HepG2 (cell line): Measurements from ENCODE around the gene TEX35. TPM values are rescaled to one million over a fixed set of nuclear protein-coding genes. Genes with fewer than 3 reads are reported as not detected.
"Not testable (repeated sequence)": the region's sequence is repeated elsewhere in the genome, so short reads cannot be mapped to it uniquely, and the experiment has no call there.

Experiments used
- ATAC-seq: fragments of 200-7000 bp; cut with Tn5 transposase; 3 replicates; pipeline ENCODE4 v1.9.1; 2020; ENCODE audit warnings: mild to moderate bottlenecking, moderate library complexity
- BruUV-seq: library from RNA; stranded (reverse); fragments of 400-500 nt; replicated peaks from 2 replicates; lab custom pipeline; 2021; lab: Mats Ljungman, UMichigan
- CTCF ChIA-PET: fragments of 300-600 bp; formaldehyde crosslinking; extraction: SDS; loops from one replicate; lab custom pipeline; 2021; ENCODE audit warnings: low total read pairs, inconsistent platforms, low intra/inter-chr PET ratio; lab: Yijun Ruan, JAX
- POLR2A ChIA-PET: fragments of 350-600 bp; sonication (Branson Sonifier 250); formaldehyde crosslinking; loops from one replicate; lab custom pipeline; 2020; ENCODE audit warnings: antibody characterized with exemption, inconsistent platforms; lab: Yijun Ruan, JAX
- DNase-seq: peaks from one replicate; pipeline ENCODE4 v3.0.0-alpha.2; 2015; ENCODE audit warnings: low spot score
- FAIRE-seq: peaks from 3 replicates; lab custom pipeline; 2011; peaks lifted over from hg19 to GRCh38; lab: Jason Lieb, UNC
- H2AFZ ChIP-seq: one replicate; pipeline ENCODE4 v1.6.1; 2011; ENCODE audit warnings: low read length, inconsistent platforms
- H3K27ac ChIP-seq: fragments of 300-600 bp; 3 replicates; pipeline ENCODE4 v1.8.0; 2011; ENCODE audit warnings: mixed run types, mild to moderate bottlenecking, mixed read lengths, low read length, inconsistent platforms; ENCODE audit not compliant: insufficient read depth; ENCODE audit errors: extremely low read length
- H3K27me3 ChIP-seq, 2 experiments: fragments of 200-600 bp in 1 of 2; 2 replicates in 1 of 2; 3 replicates in 1 of 2; pipeline versions ENCODE4 v1.6.0 to v1.8.0; 2011; ENCODE audit warnings: low read length in 2 of 2, mild to moderate bottlenecking in 2 of 2, moderate library complexity in 2 of 2, inconsistent platforms in 1 of 2; ENCODE audit not compliant: insufficient read depth in 2 of 2, control insufficient read depth in 1 of 2
- H3K36me3 ChIP-seq, 2 experiments: fragments of 200-600 bp in 1 of 2; replicated peaks in 1 of 2; 2 replicates in 1 of 2; 3 replicates in 1 of 2; pipeline versions ENCODE4 v1.5.1 to v1.8.0; 2011; ENCODE audit warnings: low read length in 2 of 2, inconsistent platforms in 1 of 2; ENCODE audit not compliant: insufficient read depth in 2 of 2, control insufficient read depth in 1 of 2
- H3K4me1 ChIP-seq: 2 replicates; pipeline ENCODE4 v1.5.1; 2012; ENCODE audit warnings: low read length, inconsistent platforms; ENCODE audit not compliant: insufficient read depth
- H3K4me2 ChIP-seq: 2 replicates; pipeline ENCODE4 v1.6.0; 2011; ENCODE audit warnings: low read depth, low read length, inconsistent platforms
- H3K4me3 ChIP-seq, 3 experiments: fragments of 200-600 bp in 1 of 3; sonication (generic), shearing (Covaris generic) in 1 of 3; replicated peaks in 1 of 3; 2 replicates each; pipeline ENCODE4 v1.5.1; 2011 to 2016; ENCODE audit warnings: low read length in 3 of 3, inconsistent platforms in 2 of 3, low read depth in 2 of 3, mild to moderate bottlenecking in 2 of 3, control low read depth in 1 of 3, mixed read lengths in 1 of 3; ENCODE audit not compliant: insufficient read depth in 1 of 3
- H3K79me2 ChIP-seq: one replicate; pipeline ENCODE4 v1.6.1; 2011; ENCODE audit warnings: low read length, inconsistent platforms; ENCODE audit not compliant: insufficient read depth
- H3K9ac ChIP-seq: 2 replicates; pipeline ENCODE4 v1.6.0; 2011; ENCODE audit warnings: mild to moderate bottlenecking, low read depth, low read length, inconsistent platforms; ENCODE audit not compliant: insufficient read depth
- H3K9me3 ChIP-seq: 2 replicates; pipeline ENCODE4 v1.5.1; 2012; ENCODE audit warnings: mild to moderate bottlenecking, low read length
- H4K20me1 ChIP-seq: 2 replicates; pipeline ENCODE4 v1.6.0; 2011; ENCODE audit warnings: inconsistent platforms, mild to moderate bottlenecking, low read length, moderate library complexity; ENCODE audit not compliant: insufficient read depth
- BHLHE40 ChIP-seq: IDR thresholded peaks from 2 replicates; pipeline ENCODE4 v1.6.1; 2011; ENCODE audit warnings: low read length, improper control_type of control experiment
- NR0B2 ChIP-seq: sonication (generic); formaldehyde crosslinking; IDR thresholded peaks from 2 replicates; pipeline ENCODE4 v1.4.0; 2020; ENCODE audit warnings: mild to moderate bottlenecking, missing genetic modification reagents
- ZNF800 ChIP-seq: sonication (generic); formaldehyde crosslinking; IDR thresholded peaks from 2 replicates; pipeline ENCODE4 v1.4.0; 2020; ENCODE audit warnings: missing genetic modification reagents
- WGBS: methylation state at CpG from one replicate; pipeline ENCODE4 v1.1.6; 2017; ENCODE audit warnings: low lambda C conversion rate; 5-methylcytosine and 5-hydroxymethylcytosine counted together
- in situ Hi-C: cut with HindIII; loops from 2 replicates; pipeline ENCODE4 v1.10.0; 2017; ENCODE audit warnings: low pct_unique_long_range_greater_than_20kb; ENCODE audit not compliant: extremely low pct_ligation_motif_present
- intact Hi-C: fragments of 100-400 bp; cut with micrococcal nuclease; formaldehyde crosslinking; loops from one replicate; pipeline ENCODE4 v1.10.0; 2022; ENCODE audit not compliant: unreplicated experiment
- polyA plus RNA-seq, 8 experiments: library from polyadenylated mRNA; depleted of rRNA in 3 of 8; stranded (reverse) in 7 of 8; unstranded in 1 of 8; fragments of >200 nt; fragmentation: Illumina TruSeq in 4 of 8; extraction: Trizol in 4 of 8; gene quantifications; 2 replicates each; pipeline versions ENCODE4 v1.2.1 to v1.2.3, GENCODE V29; 2011 to 2016; ENCODE audit warnings: low read depth in 4 of 8, missing spikeins in 1 of 8, mixed read lengths in 1 of 8; ENCODE audit not compliant: insufficient read depth in 1 of 8
- total RNA-seq, 5 experiments: library from RNA; depleted of rRNA; stranded (reverse); fragments of >200 nt; fragmentation: Illumina TruSeq; extraction: Trizol; gene quantifications; 2 replicates each; pipeline ENCODE4 v1.2.3, GENCODE V29; 2016; ENCODE audit warnings: low read depth in 1 of 5
- TF ChIP-seq, protein P1 (sequence below): sonication (generic); formaldehyde crosslinking; IDR thresholded peaks from 2 replicates; pipeline ENCODE4 v1.4.0; 2020; ENCODE audit warnings: missing genetic modification reagents, borderline replicate concordance
- TF ChIP-seq, protein P2 (sequence below): sonication (generic); formaldehyde crosslinking; IDR thresholded peaks from 2 replicates; pipeline ENCODE4 v1.4.0; 2020; ENCODE audit warnings: mild to moderate bottlenecking, low read depth, missing genetic modification reagents

The TEX35 gene
- total and polyA plus RNA-seq, 2 of the 13 experiments (the other 11 are each of a cell fraction or from before 2014, with no cell fraction given): not detected

- TF ChIP-seq ZNF800 (CRISPR knock-in tag): no peak
- no peak for TF ChIP-seq NR0B2
- TF ChIP-seq, protein P1, sequence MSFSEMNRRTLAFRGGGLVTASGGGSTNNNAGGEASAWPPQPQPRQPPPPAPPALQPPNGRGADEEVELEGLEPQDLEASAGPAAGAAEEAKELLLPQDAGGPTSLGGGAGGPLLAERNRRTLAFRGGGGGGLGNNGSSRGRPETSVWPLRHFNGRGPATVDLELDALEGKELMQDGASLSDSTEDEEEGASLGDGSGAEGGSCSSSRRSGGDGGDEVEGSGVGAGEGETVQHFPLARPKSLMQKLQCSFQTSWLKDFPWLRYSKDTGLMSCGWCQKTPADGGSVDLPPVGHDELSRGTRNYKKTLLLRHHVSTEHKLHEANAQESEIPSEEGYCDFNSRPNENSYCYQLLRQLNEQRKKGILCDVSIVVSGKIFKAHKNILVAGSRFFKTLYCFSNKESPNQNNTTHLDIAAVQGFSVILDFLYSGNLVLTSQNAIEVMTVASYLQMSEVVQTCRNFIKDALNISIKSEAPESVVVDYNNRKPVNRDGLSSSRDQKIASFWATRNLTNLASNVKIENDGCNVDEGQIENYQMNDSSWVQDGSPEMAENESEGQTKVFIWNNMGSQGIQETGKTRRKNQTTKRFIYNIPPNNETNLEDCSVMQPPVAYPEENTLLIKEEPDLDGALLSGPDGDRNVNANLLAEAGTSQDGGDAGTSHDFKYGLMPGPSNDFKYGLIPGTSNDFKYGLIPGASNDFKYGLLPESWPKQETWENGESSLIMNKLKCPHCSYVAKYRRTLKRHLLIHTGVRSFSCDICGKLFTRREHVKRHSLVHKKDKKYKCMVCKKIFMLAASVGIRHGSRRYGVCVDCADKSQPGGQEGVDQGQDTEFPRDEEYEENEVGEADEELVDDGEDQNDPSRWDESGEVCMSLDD (CRISPR knock-in tag): no peak
- TF ChIP-seq, protein P2, sequence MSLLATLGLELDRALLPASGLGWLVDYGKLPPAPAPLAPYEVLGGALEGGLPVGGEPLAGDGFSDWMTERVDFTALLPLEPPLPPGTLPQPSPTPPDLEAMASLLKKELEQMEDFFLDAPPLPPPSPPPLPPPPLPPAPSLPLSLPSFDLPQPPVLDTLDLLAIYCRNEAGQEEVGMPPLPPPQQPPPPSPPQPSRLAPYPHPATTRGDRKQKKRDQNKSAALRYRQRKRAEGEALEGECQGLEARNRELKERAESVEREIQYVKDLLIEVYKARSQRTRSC (CRISPR knock-in tag): no peak
- TF ChIP-seq BHLHE40: no peak
These were observed 10.1 kb upstream of the TEX35 start (continued) for GRCh38 chr1:178502856-178503255.

DNA sequence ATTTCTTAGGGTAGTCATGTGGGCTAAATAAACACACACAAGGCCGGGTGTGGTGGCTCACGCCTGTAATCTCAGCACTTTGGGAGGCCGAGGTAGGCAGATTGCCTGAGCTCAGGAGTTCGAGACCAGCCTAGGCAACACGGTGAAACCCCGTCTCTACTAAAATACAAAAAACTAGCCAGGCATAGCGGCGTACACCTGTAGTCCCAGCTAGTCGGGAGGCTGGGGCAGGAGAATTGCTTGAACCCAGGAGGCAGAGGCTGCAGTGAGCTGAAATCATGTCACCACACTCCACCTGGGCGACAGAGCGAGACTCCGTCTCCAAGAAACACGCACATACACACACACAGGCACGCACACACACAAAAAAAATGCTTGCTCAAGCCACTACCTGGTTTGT lies 9.6 kb upstream of the TEX35 start:
- WGBS: 59% methylated on average over 14 of the region's 14 CpGs
- DNase-seq, H3K9me3 ChIP-seq, FAIRE-seq, H3K36me3 ChIP-seq, BruUV-seq, ATAC-seq, H3K27ac ChIP-seq, H3K4me2 ChIP-seq, H2AFZ ChIP-seq, intact Hi-C loops, CTCF ChIA-PET, H3K27me3 ChIP-seq, H3K4me3 ChIP-seq, H3K9ac ChIP-seq, H4K20me1 ChIP-seq, POLR2A ChIA-PET, H3K79me2 ChIP-seq: not testable (repeated sequence)
- peaks cover 16% of the 10 kb centered on the region; the same call in 1 of the 2 replicates for H3K4me1 ChIP-seq
- in situ Hi-C loops: loop anchor here (10.0 kb wide), 1 partner anchor 209 kb away; no protein-coding TSS in a partner anchor
